IPS-NIHi7 (cell line): ENCODE measurements around the gene GNA14.
"Not testable (repeated sequence)": the region's sequence is repeated elsewhere in the genome, so short reads cannot be mapped to it uniquely, and the experiment has no call there.

Experiments
- DNase-seq: peaks from one replicate; pipeline ENCODE4 v3.0.0; 2012; ENCODE audit warnings: mixed read lengths; ENCODE audit errors: extremely low spot score

The GNA14 gene

GRCh38 chr9:77643871-77644270, 4.3 kb downstream of the GNA14 start:
- no peak for DNase-seq

- no peak for DNase-seq
Measured at GRCh38 chr9:77640741-77641580, 7.2 kb downstream of the GNA14 start.

DNA sequence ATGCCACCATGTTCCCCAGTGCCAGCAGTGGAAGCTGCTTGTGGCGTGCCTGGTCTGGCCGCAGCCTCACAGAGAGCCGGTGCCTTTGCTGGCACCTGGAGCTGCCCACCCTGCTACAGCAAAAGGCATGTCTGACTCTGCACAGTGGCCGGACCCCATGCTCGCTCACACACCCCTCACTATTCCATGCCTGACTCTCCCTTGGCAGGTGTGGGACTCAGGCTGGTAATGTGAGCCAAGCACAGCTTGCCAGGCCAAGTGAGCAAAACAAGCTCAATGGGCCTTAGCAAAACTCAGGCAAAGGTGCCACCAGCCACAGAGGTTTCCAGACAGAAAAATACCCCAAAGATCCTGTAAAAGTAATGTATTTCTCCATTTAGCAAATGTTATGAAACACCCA, 15.5 kb downstream of the GNA14 start:
- no peak for DNase-seq

DNA sequence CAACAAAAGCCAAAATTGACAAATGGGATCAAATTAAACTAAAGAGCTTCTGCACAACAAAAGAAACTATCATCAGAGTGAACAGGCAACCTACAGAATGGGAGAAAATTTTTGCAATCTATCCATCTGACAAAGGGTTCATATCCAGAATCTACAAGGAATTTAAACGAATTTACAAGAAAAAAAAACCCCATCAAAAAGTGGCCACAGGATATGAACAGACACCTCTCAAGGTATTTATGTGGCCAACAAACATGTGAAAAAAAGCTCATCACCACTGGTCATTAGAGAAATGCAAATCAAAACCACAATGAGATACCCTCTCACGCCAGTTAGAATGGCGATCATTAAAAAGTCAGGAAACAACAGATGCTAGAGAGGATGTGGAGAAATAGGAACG, 19.3 kb downstream of the GNA14 start:
- DNase-seq: not testable (repeated sequence)

- no peak for DNase-seq
Measured at GRCh38 chr9:77616191-77616590, 31.9 kb downstream of the GNA14 start.

DNA sequence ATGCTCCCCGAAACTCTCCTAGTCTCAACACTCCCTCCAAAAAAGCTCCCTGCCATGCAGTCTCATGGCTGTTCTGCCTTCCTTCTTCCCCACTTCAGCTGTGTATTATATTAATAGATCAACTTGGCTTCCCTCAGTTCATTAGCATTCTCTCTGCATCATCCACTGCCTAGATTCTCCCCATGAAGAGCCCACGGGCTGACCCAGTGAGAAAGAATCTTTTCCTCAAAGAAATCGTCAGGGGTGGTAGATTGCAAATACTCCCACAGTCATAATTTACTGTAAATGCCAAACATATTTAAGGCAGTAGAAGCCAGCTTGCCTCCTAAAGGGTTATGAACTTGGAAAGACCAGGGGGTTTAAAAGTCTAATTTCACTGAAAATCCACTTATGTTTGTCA, 33.5 kb downstream of the GNA14 start:
- DNase-seq: no peak

- no peak for DNase-seq
Measured at GRCh38 chr9:77606526-77606925, 41.6 kb downstream of the GNA14 start.

DNA sequence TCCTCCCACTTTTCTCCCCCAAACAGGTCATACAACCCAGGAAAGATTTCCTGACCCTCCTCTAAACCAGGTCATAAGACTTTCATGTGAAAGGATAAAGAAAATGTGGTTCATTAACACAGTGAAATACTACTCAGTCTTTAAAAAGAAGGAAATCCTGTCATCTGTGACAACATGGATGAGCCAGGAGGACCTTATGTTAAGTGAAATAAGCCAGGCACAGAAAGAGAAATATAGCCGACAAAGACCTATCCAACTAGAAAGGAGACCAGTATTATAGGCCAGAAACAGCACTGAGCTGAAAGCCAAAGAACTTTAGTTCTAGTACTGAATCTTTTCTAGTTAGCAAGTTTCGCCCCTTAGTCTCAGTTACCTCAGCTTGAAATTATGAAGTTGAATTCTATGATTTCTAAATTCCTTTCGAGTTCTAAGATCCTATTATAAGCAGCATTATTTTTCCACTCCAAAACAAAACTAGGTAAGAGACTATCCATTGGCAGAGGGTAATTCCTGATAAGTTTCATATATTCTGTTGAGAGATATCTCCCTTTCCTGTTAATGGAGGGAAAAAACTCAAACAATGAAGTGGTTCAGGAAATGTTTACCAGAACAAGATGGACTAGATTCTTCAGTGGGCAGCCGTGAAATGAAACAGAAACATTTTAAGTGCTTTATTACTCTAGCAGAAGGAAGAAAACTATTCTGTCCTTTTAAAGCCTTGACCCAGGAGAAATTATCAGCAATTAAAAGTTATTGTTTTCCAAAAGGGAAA, 42.5 kb downstream of the GNA14 start:
- no peak for DNase-seq

GRCh38 chr9:77604316-77604715, 43.8 kb downstream of the GNA14 start:
- no peak for DNase-seq

GRCh38 chr9:77602852-77603251, 45.3 kb downstream of the GNA14 start:
- no peak for DNase-seq

GRCh38 chr9:77601476-77602099, 46.5 kb downstream of the GNA14 start:
- DNase-seq: peak; percentile 15

GRCh38 chr9:77600810-77601209, 47.3 kb downstream of the GNA14 start:
- no peak for DNase-seq

DNA sequence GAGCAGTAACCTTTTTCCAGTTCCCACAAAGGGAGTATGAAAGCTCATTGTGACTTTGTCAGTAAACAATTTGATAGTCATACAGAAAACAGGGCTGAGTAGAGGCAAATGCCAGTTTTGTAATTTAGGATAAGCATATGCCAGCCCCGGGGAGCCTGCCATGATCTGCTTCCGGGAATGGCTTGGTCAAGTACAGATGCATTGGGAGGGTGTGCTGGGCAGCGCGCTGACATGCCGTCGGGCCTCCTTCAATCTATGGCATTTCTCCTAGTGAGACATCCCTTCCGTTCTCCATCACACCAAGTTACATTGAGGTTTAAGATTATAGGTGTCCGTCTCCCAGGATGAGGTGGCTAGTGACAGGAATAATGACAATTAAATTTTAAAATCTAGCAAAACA, 48.6 kb downstream of the GNA14 start:
- DNase-seq: no peak

- no peak for DNase-seq
Measured at GRCh38 chr9:77598991-77599390, 49.1 kb downstream of the GNA14 start.

- DNase-seq: no peak
Measured at GRCh38 chr9:77598524-77598923, 49.6 kb downstream of the GNA14 start.

- no peak for DNase-seq
Measured at GRCh38 chr9:77597057-77597456, 51.1 kb downstream of the GNA14 start.

- DNase-seq: no peak
Measured at GRCh38 chr9:77595426-77596095, 52.6 kb downstream of the GNA14 start.

GRCh38 chr9:77594963-77595362, 53.2 kb downstream of the GNA14 start:
- no peak for DNase-seq

- DNase-seq: no peak
Measured at GRCh38 chr9:77593528-77593927, 54.6 kb downstream of the GNA14 start.

- DNase-seq: no peak
Measured at GRCh38 chr9:77592476-77592875, 55.6 kb downstream of the GNA14 start.

GRCh38 chr9:77589046-77589795, 58.9 kb downstream of the GNA14 start:
- DNase-seq: no peak
